ENCODE results near the gene SF3B6.
A peak's percentile ranks its signal among the peaks of the same experiment; 100 is the strongest.

Gene SF3B6, protein sequence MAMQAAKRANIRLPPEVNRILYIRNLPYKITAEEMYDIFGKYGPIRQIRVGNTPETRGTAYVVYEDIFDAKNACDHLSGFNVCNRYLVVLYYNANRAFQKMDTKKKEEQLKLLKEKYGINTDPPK

DNA sequence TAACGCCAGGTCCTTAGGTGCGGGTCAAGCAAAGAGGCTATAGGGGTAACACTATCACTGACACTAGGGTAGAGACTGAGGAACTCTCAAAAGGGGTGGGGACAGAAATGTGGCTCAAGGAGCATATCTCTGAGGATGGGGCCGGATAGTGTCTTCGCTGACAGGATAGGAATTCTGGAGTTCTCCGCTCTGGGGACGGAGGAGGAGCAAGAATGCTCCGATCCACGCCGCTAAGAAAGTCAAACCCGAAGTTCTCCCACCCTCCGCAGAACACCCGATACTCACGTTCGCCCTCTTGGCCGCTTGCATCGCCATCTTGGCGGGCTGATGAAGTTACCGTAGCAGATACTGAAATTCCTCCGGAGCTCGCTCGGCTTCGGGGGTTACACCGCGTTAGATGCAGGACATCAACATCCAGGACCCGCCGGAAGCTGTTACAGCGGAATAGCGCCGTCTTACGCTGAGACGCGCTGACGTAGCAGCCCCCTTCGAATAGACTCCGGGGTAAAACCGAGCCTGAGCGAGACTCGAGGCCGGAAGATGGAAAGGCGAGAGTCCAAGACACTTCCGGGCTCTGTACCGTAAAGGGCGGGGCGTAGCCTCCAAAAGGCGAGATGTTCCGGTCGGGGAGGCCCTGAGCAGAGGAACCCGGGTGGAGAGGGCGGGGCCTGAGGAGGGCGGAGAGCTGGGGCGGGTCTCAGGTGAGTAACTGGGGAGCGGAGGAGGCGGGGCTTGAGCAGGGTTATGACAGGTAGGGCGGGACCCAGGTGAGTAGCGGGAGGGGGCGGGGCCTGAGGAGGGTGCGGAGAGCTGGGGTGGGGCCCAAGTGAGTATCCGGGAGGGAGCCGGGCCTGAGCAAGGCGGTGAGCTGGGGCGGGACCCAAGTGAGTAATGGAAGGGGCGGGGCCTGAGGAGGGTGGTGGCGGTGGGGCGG lies at the start of gene SF3B6:
Gene SF3B6 (minus strand): TSS at position 412 of the 934 bp plus-strand sequence. CDS start 97 bp downstream, at position 315.
- peak; percentile 99 for DNase-seq (ENCODE audit: low read depth)
- peak within 1 kb of the TSS; percentile 98 for H3K4me3 ChIP-seq (replicated peaks; ENCODE audit: low read depth, low read length)
- TF ChIP-seq, protein P1, sequence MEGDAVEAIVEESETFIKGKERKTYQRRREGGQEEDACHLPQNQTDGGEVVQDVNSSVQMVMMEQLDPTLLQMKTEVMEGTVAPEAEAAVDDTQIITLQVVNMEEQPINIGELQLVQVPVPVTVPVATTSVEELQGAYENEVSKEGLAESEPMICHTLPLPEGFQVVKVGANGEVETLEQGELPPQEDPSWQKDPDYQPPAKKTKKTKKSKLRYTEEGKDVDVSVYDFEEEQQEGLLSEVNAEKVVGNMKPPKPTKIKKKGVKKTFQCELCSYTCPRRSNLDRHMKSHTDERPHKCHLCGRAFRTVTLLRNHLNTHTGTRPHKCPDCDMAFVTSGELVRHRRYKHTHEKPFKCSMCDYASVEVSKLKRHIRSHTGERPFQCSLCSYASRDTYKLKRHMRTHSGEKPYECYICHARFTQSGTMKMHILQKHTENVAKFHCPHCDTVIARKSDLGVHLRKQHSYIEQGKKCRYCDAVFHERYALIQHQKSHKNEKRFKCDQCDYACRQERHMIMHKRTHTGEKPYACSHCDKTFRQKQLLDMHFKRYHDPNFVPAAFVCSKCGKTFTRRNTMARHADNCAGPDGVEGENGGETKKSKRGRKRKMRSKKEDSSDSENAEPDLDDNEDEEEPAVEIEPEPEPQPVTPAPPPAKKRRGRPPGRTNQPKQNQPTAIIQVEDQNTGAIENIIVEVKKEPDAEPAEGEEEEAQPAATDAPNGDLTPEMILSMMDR (IDR thresholded peaks at IDR 0.05; ENCODE audit: low read length, missing control alignments): no peak

DNA sequence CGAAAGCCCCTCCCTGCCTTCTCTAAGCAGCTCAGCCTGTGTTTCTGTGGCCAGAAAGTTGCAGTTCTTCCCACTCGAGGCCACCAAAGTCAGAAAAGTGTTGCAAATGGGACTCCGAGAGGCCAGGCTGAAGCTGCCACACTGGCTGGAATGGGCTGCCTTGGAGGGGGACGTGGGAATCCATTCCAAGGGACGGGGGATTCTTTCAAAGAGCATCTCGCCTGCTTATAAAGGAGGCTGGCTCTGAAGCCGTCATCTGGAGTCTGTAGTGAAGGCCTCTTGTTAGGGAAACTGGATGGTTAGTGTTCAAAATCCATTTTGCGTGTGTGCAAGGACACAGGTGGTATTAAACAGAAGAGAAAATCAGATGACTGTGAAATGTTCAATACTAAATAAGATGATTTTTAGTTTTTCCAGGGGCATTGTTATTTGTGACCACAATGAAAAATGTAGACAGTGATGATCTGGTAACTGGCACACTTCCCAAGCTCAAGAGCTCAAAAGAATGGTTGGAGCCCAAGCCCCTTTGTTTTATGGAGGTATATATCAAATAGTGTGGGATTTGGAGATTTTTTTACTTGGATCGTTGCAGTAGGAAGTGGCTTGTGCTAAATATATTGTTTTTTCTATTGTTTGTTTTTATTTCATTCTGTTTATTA lies 47.9 kb upstream of the SF3B6 start:
- peak overlapping the region; percentile 81 for H3K4me3 ChIP-seq (replicated peaks; ENCODE audit: low read depth, low read length)
- DNase-seq (ENCODE audit: low read depth): peak; percentile 50
- TF ChIP-seq, protein P1 (IDR thresholded peaks at IDR 0.05; ENCODE audit: low read length, missing control alignments): no peak

GRCh38 chr2:24123195-24123921 lies 47.2 kb upstream of the SF3B6 start, which contains the start of the genes FAM228B and PFN4:
Gene FAM228B, plus strand, starts transcription at chr2:24123469. Its CDS starts 893 bp downstream, at chr2:24124362.
Gene PFN4, minus strand, starts transcription at chr2:24123334. Its CDS starts 799 bp downstream, at chr2:24122535.
- H3K4me3 ChIP-seq (replicated peaks; ENCODE audit: low read depth, low read length): peak within 1 kb of the TSS; percentile 81
- TF ChIP-seq, protein P1 (IDR thresholded peaks at IDR 0.05; ENCODE audit: low read length, missing control alignments): no peak
- peak; percentile 83 for DNase-seq (ENCODE audit: low read depth)

GRCh38 chr2:24122366-24123194 lies 46.5 kb upstream of the SF3B6 start:
- TF ChIP-seq, protein P1 (IDR thresholded peaks at IDR 0.05; ENCODE audit: low read length, missing control alignments): no peak
- peak; percentile 10 for DNase-seq (ENCODE audit: low read depth)
- peak overlapping the region; percentile 81 for H3K4me3 ChIP-seq (replicated peaks; ENCODE audit: low read depth, low read length)

DNA sequence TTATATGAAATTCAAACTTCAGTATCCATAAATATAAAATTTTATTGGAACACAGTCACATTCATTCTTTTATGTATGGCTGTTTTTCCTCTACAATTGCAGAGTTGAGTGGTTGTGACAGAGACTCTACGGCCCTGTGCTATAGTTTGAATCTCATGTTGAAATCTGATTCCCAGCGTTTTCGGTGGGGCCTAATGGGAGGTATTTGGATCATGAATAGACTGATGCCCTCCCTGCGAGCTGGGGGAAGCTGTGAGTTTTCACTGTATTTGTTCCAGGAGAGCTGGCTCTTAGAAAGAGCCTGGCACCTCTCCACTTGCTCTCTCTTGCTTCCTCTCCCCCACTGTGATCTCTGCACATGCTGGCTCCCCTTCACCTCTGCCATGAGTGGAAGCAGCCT lies 45.3 kb upstream of the SF3B6 start:
- TF ChIP-seq, protein P1 (IDR thresholded peaks at IDR 0.05; ENCODE audit: low read length, missing control alignments): no peak

More for the DNA sequence above, 45.3 kb upstream of the SF3B6 start:
- DNase-seq (ENCODE audit: low read depth): no peak
- H3K4me3 ChIP-seq (replicated peaks; ENCODE audit: low read depth, low read length): no peak overlapping the region

All from fibroblast of pulmonary artery (primary cell).